Hepatocyte (in vitro differentiated cells): ENCODE measurements around the gene SOX6. TPM values are rescaled to one million over a fixed set of nuclear protein-coding genes. Genes with fewer than 3 reads are reported as not detected.

ENCODE experiments used
- DNase-seq: peaks from one replicate; pipeline ENCODE4 v3.0.0-alpha.2; 2016; ENCODE audit warnings: low spot score
- H2AFZ ChIP-seq: fragments of 200-600 bp; sonication (generic); 2 replicates; pipeline ENCODE4 v1.6.0; 2016; ENCODE audit warnings: antibody characterized with exemption, mild to moderate bottlenecking
- H3K27ac ChIP-seq: fragments of 200-600 bp; sonication (generic); 2 replicates; pipeline ENCODE4 v1.5.1; 2016; ENCODE audit warnings: mild to moderate bottlenecking
- H3K27me3 ChIP-seq: fragments of 200-600 bp; sonication (generic); 2 replicates; pipeline ENCODE4 v1.6.1; 2016
- H3K36me3 ChIP-seq: fragments of 200-600 bp; sonication (generic); replicated peaks from 2 replicates; pipeline ENCODE4 v1.5.1; 2016; ENCODE audit warnings: low read depth; ENCODE audit not compliant: insufficient read depth
- H3K4me1 ChIP-seq: fragments of 200-600 bp; sonication (generic); 2 replicates; pipeline ENCODE4 v1.5.1; 2016; ENCODE audit warnings: mild to moderate bottlenecking, moderate library complexity; ENCODE audit not compliant: insufficient read depth
- H3K4me2 ChIP-seq: fragments of 200-600 bp; sonication (generic); 2 replicates; pipeline ENCODE4 v1.6.0; 2016
- H3K4me3 ChIP-seq: fragments of 200-600 bp; sonication (generic); 2 replicates; pipeline ENCODE4 v1.5.1; 2016; ENCODE audit warnings: mild to moderate bottlenecking
- H3K79me2 ChIP-seq: fragments of 200-600 bp; sonication (generic); 2 replicates; pipeline ENCODE4 v1.6.0; 2017; ENCODE audit warnings: mild to moderate bottlenecking
- H3K9me2 ChIP-seq: fragments of 200-600 bp; sonication (generic); replicated peaks from 2 replicates; pipeline ENCODE4 v1.6.0; 2017; ENCODE audit warnings: mild to moderate bottlenecking; ENCODE audit not compliant: insufficient read depth
- H3K9me3 ChIP-seq: fragments of 200-600 bp; sonication (generic); 2 replicates; pipeline ENCODE4 v1.5.1; 2016; ENCODE audit warnings: low read depth, mild to moderate bottlenecking
- H4K20me1 ChIP-seq: fragments of 200-600 bp; sonication (generic); 2 replicates; pipeline ENCODE4 v1.6.0; 2016; ENCODE audit warnings: mild to moderate bottlenecking; ENCODE audit not compliant: insufficient read depth, poor library complexity, severe bottlenecking
- CTCF ChIP-seq: fragments of 200-600 bp; sonication (generic); IDR thresholded peaks from 2 replicates; pipeline ENCODE4 v1.5.1; 2016; ENCODE audit warnings: antibody characterized with exemption, mild to moderate bottlenecking; ENCODE audit not compliant: poor library complexity
- EZH2 ChIP-seq: fragments of 200-600 bp; sonication (generic); IDR thresholded peaks from 2 replicates; pipeline ENCODE4 v1.6.1; 2016; ENCODE audit warnings: antibody characterized with exemption, mild to moderate bottlenecking, borderline replicate concordance
- EZH2phosphoT487 ChIP-seq: fragments of 200-600 bp; sonication (generic); IDR thresholded peaks from one replicate; pipeline ENCODE4 v1.6.1; 2018; ENCODE audit warnings: antibody characterized with exemption, mild to moderate bottlenecking, low read depth, moderate library complexity; ENCODE audit not compliant: unreplicated experiment, severe bottlenecking
- WGBS: methylation state at CpG from one replicate; pipeline ENCODE4 v1.1.6; 2016; ENCODE audit warnings: low lambda C conversion rate; ENCODE audit errors: missing lambda C conversion rate; 5-methylcytosine and 5-hydroxymethylcytosine counted together
- polyA plus RNA-seq: library from polyadenylated mRNA; unstranded; fragments of >200 nt; fragmentation: Nextera tagmentation; extraction: Ambion mirVana; gene quantifications from 2 replicates; pipeline ENCODE4 v1.2.1, GENCODE V29; 2016
- total RNA-seq: library from RNA; depleted of rRNA; stranded (reverse); fragments of >200 nt; gene quantifications from 2 replicates; pipeline ENCODE4 v1.2.3, GENCODE V29; 2014

SOX6 gene
- total and polyA plus RNA-seq, 2 experiments from 2014 or later: 23.2 to 75.7 TPM

DNA sequence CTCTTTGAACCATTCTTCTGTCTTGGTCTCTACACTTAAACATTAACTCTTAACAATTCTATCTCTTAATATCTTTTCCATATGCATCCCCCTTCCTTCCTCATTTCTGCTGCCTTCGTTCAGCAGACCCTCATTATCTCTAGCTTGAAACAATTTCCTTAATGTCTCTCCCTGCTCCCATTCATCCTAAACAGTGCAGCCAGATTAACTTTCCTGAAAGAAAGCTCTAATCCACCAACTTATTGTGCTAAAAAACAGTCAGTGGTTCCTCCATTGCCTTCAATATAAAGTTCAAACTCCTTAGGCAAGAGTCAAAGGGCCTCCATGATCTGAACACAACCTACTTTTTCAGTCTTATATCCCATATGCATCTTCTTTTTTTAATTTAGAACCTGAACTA lies 42.5 kb downstream of the SOX6 start:
- Histone ChIP-seq H3K9me2 (no peaks in the 10 kb centered on the region), H3K4me3 (no peak overlapping the region), H3K27me3 (no peaks in the 10 kb centered on the region), H4K20me1 (no peaks in the 10 kb centered on the region), H3K9me3 (no peaks in the 10 kb centered on the region), H3K79me2 (no peaks in the 10 kb centered on the region), H3K4me2 (no peak overlapping the region), H2AFZ (no peak overlapping the region), H3K36me3 (no peaks in the 10 kb centered on the region), H3K27ac (no peak overlapping the region), H3K4me1 (no peaks in the 10 kb centered on the region)
- TF ChIP-seq EZH2phosphoT487: no peak
- no peak for TF ChIP-seq EZH2
- no peak for TF ChIP-seq CTCF
- DNase-seq: no peak
- WGBS: 75% methylated on average over 1 of the region's 1 CpG

DNA sequence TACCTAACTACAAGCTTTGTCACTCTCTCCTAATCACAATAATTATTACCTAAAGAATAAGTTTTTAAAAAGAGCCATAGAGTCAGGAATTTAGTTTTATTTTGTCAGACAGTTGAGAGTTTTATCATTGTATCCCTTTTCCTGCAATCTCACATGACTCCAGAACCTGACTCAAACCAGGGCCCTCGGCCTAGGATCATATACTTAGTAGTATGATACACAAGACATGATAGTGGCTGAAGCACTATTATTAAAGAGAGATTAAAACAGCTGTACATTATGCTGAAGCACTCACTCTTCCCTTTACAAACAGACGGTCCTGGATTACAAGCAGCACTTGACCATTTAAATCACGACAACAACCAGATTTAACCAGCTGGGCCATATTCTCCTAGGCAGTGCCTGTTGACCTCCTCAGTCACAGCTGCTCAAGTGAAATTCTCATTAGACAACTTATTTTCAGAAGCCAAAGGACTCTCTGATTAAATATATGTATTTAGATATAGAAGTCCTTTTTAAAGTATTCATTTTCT lies 44.0 kb downstream of the SOX6 start:
- 70% methylated on average over 3 of the region's 3 CpGs for WGBS
- DNase-seq: no peak
- no peak overlapping the region for H3K4me2 ChIP-seq

DNA sequence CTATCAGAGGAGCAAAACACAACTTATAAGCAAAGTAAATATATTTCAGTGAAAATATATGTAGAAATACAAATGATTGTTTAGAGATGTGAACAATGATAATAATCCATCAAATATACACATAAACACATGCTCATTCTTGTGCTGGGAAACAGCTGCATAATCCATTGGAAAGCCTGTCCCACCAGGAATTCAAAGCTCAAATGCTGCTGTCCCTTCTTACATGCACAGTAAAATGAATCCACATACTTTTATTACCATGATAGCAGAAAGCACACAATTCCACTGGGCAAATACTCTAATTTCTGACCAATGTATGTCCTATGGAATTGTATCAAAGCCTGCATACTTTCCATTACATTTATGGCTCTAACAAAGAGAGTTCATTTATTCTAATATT lies 44.5 kb downstream of the SOX6 start:
- no peaks in the 10 kb centered on the region for H3K9me2 ChIP-seq
- no peak overlapping the region for H3K4me2 ChIP-seq
- TF ChIP-seq EZH2phosphoT487: no peak
- no peak for TF ChIP-seq CTCF
- no peak for TF ChIP-seq EZH2
- DNase-seq: no peak
- no peaks in the 10 kb centered on the region for H3K27me3 ChIP-seq
- peaks cover 5% of the 10 kb centered on the region for H3K79me2 ChIP-seq
- H3K4me1 ChIP-seq: no peaks in the 10 kb centered on the region
- no peaks in the 10 kb centered on the region for H3K9me3 ChIP-seq
- no peak overlapping the region for H3K27ac ChIP-seq
- no peaks in the 10 kb centered on the region for H3K36me3 ChIP-seq
- H4K20me1 ChIP-seq: no peaks in the 10 kb centered on the region
- no peak overlapping the region for H2AFZ ChIP-seq
- no peak overlapping the region for H3K4me3 ChIP-seq

More for the DNA sequence above, 44.0 kb downstream of the SOX6 start:
- H3K27ac ChIP-seq: no peak overlapping the region
- no peaks in the 10 kb centered on the region for H3K27me3 ChIP-seq
- H4K20me1 ChIP-seq: no peaks in the 10 kb centered on the region
- no peak for TF ChIP-seq CTCF
- no peak overlapping the region for H3K4me3 ChIP-seq
- H3K4me1 ChIP-seq: no peaks in the 10 kb centered on the region
- peaks cover 5% of the 10 kb centered on the region for H3K79me2 ChIP-seq
- no peaks in the 10 kb centered on the region for H3K9me3 ChIP-seq
- H3K9me2 ChIP-seq: no peaks in the 10 kb centered on the region
- H3K36me3 ChIP-seq: no peaks in the 10 kb centered on the region
- no peak overlapping the region for H2AFZ ChIP-seq

- H3K36me3 ChIP-seq: no peaks in the 10 kb centered on the region
- no peaks in the 10 kb centered on the region for H3K27me3 ChIP-seq
- no peak overlapping the region for H3K4me2 ChIP-seq
- no peak for DNase-seq
- no peaks in the 10 kb centered on the region for H3K4me1 ChIP-seq
- no peaks in the 10 kb centered on the region for H3K9me2 ChIP-seq
- no peak overlapping the region for H3K4me3 ChIP-seq
- no peaks in the 10 kb centered on the region for H3K9me3 ChIP-seq
- no peak for TF ChIP-seq CTCF
- no peak for TF ChIP-seq EZH2phosphoT487
- no peak for TF ChIP-seq EZH2
- H2AFZ ChIP-seq: no peak overlapping the region
- H4K20me1 ChIP-seq: no peaks in the 10 kb centered on the region
- peaks cover 5% of the 10 kb centered on the region for H3K79me2 ChIP-seq
- no peak overlapping the region for H3K27ac ChIP-seq
Observed at GRCh38 chr11:16310943-16311342, 45.4 kb downstream of the SOX6 start.
